GM19025 (cell line): ENCODE results near the gene CERS5.

Experiments used
- ATAC-seq: cut with Tn5 transposase; IDR thresholded peaks from one replicate; pipeline ENCODE4 v1.9.1; 2021; ENCODE audit warnings: mild to moderate bottlenecking, low read depth, moderate library complexity; ENCODE audit not compliant: unreplicated experiment

The CERS5 gene

GRCh38 chr12:50167049-50167828 lies at the start of gene CERS5:
TSS of gene CERS5 (minus strand) at chr12:50167369. CDS start at chr12:50167297, 72 bp downstream.
- ATAC-seq: peak; percentile 98

- ATAC-seq: no peak
Measured at GRCh38 chr12:50215033-50215432, 47.9 kb upstream of the CERS5 start.

- no peak for ATAC-seq
Measured at GRCh38 chr12:50214018-50214417, 46.8 kb upstream of the CERS5 start.

- ATAC-seq: no peak
Measured at GRCh38 chr12:50213439-50213838, 46.3 kb upstream of the CERS5 start.

GRCh38 chr12:50212071-50212467 lies 44.9 kb upstream of the CERS5 start:
- no peak for ATAC-seq

- ATAC-seq: no peak
Measured at GRCh38 chr12:50211392-50212070, 44.4 kb upstream of the CERS5 start.

- ATAC-seq: no peak
Measured at GRCh38 chr12:50207424-50207823, 40.3 kb upstream of the CERS5 start.

- ATAC-seq: no peak
Measured at GRCh38 chr12:50205648-50206047, 38.5 kb upstream of the CERS5 start.

- no peak for ATAC-seq
Measured at GRCh38 chr12:50203691-50204090, 36.5 kb upstream of the CERS5 start.

- ATAC-seq: no peak
Measured at GRCh38 chr12:50201987-50202521, 34.9 kb upstream of the CERS5 start.

GRCh38 chr12:50200552-50201273 lies 33.5 kb upstream of the CERS5 start:
- no peak for ATAC-seq

GRCh38 chr12:50198829-50199228 lies 31.7 kb upstream of the CERS5 start:
- ATAC-seq: no peak

- no peak for ATAC-seq
Measured at GRCh38 chr12:50197297-50197727, 30.1 kb upstream of the CERS5 start.

GRCh38 chr12:50196537-50196936 lies 29.4 kb upstream of the CERS5 start:
- ATAC-seq: no peak

- no peak for ATAC-seq
Measured at GRCh38 chr12:50195832-50196231, 28.7 kb upstream of the CERS5 start.

GRCh38 chr12:50192908-50193307 lies 25.7 kb upstream of the CERS5 start:
- no peak for ATAC-seq

GRCh38 chr12:50192236-50192635 lies 25.1 kb upstream of the CERS5 start:
- ATAC-seq: no peak

GRCh38 chr12:50190859-50191258 lies 23.7 kb upstream of the CERS5 start:
- ATAC-seq: no peak

- no peak for ATAC-seq
Measured at GRCh38 chr12:50188875-50189575, 21.9 kb upstream of the CERS5 start.

GRCh38 chr12:50188241-50188781 lies 21.1 kb upstream of the CERS5 start:
- ATAC-seq: no peak
